GM12864 (cell line): Measurements from ENCODE around the gene KLF5.

Source experiments
- DNase-seq: peaks from one replicate; pipeline ENCODE4 v3.0.0-alpha.2; 2011; ENCODE audit warnings: low read depth
- H3K4me3 ChIP-seq: 2 replicates; pipeline ENCODE4 v1.5.1; 2011; ENCODE audit warnings: mild to moderate bottlenecking, low read depth, low read length, control low read depth
- TF ChIP-seq, protein P1 (sequence below): IDR thresholded peaks from 2 replicates; pipeline ENCODE4 v1.5.1; 2011; ENCODE audit warnings: low read depth, mild to moderate bottlenecking, moderate library complexity, low read length, control low read depth, inconsistent platforms; ENCODE audit errors: missing control alignments

The KLF5 gene

GRCh38 chr13:73107970-73108369, 49.2 kb downstream of the KLF5 start:
- TF ChIP-seq, protein P1, sequence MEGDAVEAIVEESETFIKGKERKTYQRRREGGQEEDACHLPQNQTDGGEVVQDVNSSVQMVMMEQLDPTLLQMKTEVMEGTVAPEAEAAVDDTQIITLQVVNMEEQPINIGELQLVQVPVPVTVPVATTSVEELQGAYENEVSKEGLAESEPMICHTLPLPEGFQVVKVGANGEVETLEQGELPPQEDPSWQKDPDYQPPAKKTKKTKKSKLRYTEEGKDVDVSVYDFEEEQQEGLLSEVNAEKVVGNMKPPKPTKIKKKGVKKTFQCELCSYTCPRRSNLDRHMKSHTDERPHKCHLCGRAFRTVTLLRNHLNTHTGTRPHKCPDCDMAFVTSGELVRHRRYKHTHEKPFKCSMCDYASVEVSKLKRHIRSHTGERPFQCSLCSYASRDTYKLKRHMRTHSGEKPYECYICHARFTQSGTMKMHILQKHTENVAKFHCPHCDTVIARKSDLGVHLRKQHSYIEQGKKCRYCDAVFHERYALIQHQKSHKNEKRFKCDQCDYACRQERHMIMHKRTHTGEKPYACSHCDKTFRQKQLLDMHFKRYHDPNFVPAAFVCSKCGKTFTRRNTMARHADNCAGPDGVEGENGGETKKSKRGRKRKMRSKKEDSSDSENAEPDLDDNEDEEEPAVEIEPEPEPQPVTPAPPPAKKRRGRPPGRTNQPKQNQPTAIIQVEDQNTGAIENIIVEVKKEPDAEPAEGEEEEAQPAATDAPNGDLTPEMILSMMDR = no peak
- H3K4me3 ChIP-seq = no peak overlapping the region
- DNase-seq = no peak

DNA sequence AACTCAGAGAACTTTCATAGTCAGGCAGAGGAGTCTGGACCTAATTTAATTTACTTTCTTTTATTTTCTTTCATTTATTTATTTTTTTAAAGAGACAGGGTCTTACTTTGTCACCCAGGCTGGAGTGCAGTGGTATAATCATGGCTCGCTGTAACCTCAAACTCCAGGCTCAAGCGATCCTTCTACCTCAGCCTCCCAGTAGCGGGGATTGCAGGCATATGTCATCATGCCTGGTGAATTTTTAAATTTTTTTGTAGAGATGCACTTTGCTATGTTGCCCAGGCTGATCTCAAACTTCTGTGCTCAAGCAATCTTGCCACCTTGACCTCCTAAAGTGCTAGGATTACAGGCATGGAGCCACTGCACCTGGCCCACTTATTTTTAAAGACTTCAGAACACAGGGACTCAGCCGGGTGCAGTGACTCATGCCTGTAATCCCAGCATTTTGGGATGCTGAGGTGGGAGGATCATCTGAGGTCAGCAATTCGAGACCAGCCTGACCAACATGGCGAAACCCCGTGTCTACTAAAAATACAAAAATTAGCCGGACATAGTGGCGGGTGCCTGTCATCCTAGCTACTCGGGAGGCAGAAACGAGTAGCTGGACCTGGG, 50.6 kb downstream of the KLF5 start:
- no peak for DNase-seq
- H3K4me3 ChIP-seq = no peak overlapping the region
- TF ChIP-seq, protein P1 = no peak

DNA sequence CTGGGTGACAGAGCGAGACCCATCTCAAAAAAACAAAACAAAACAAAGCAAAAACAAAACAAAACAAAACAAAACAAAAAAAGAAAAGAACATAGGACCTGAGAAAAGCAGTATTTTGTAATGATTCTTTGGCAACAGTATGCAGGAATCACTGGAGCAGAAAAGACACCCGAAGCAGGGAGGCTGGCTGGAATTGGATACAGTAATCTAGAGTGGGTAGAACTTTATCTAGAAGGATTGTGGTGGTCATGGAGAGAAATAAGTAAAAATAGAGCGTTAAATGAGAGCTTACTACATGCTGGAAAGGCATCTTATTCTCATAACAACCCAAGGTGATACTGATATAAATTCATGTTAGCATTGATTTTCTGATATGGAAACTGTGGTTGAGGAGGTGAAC, 51.2 kb downstream of the KLF5 start:
- DNase-seq = no peak
- TF ChIP-seq, protein P1 = no peak
- H3K4me3 ChIP-seq = no peak overlapping the region

- TF ChIP-seq, protein P1 = no peak
- H3K4me3 ChIP-seq = no peak overlapping the region
- no peak for DNase-seq
Measured at GRCh38 chr13:73110814-73111213, 52.0 kb downstream of the KLF5 start.

DNA sequence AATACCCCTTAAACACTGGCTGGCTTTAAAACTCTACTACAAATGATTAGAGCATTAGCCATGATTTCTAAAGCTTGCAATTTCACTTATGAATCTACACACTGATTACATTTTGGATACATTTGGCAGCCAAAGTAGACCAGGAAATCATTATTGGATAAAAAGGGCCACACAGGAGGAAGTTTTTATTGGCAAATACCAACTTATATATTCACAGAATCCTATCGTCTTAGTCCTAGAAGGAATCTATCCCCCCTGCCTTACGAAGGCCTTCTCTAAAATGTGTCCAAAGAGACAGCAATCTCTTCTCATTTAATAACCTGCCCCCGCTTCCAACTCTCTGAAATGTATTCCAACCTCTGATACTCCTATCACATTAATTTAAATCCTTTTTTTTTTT, 52.5 kb downstream of the KLF5 start:
- TF ChIP-seq, protein P1 = no peak
- H3K4me3 ChIP-seq = no peak overlapping the region
- no peak for DNase-seq

DNA sequence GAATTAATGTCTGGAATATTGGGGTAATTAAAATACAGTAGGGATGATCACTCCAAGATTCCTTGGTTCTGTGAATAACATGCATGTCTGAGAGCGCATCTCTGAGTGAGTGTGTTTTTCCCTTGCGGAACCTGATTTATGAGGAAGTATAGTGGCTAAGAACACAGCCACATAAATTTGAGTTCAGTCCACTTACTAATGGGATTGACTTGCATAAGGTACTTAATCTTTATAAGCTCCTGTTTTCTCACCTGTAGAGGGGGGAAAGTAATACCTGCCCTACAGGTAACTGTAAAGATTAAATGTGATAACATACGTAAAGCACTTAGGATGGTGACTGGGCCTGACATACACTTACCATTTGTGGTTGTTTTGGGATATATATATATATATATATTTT, 60.8 kb downstream of the KLF5 start:
- DNase-seq = no peak

More for the DNA sequence above, 60.8 kb downstream of the KLF5 start:
- H3K4me3 ChIP-seq = no peak overlapping the region
- TF ChIP-seq, protein P1 = no peak
